HepG2 (cell line): Measurements from ENCODE around the gene GPSM1. TPM values are rescaled to one million over a fixed set of nuclear protein-coding genes. Genes with fewer than 3 reads are reported as not detected.

ENCODE experiments used
- CBFB ChIP-seq: sonication (generic); formaldehyde crosslinking; IDR thresholded peaks from 2 replicates; pipeline ENCODE4 v1.4.0; 2020; ENCODE audit warnings: missing genetic modification reagents
- GATAD2A ChIP-seq: IDR thresholded peaks from 2 replicates; pipeline ENCODE4 v1.6.1; 2016
- HNF4A ChIP-seq: sonication (generic); formaldehyde crosslinking; IDR thresholded peaks from 2 replicates; pipeline ENCODE4 v1.4.0; 2020; ENCODE audit warnings: missing genetic modification reagents
- HNRNPK ChIP-seq: fragments of 200-400 bp; formaldehyde crosslinking; IDR thresholded peaks from 2 replicates; pipeline ENCODE4 v1.6.1; 2018; ENCODE audit warnings: low read length, low read depth, moderate library complexity, mild to moderate bottlenecking; ENCODE audit not compliant: poor library complexity, severe bottlenecking
- KLF12 ChIP-seq: sonication (generic); formaldehyde crosslinking; IDR thresholded peaks from 2 replicates; pipeline ENCODE4 v1.4.0; 2020; ENCODE audit warnings: missing genetic modification reagents, borderline replicate concordance
- NFYB ChIP-seq: sonication (generic); formaldehyde crosslinking; IDR thresholded peaks from 2 replicates; pipeline ENCODE4 v1.4.0; 2020; ENCODE audit warnings: missing genetic modification reagents
- POLR2AphosphoS5 ChIP-seq: IDR thresholded peaks from 2 replicates; pipeline ENCODE4 v1.6.1; 2012; ENCODE audit warnings: low read depth, low read length
- RFXAP ChIP-seq: sonication (generic); formaldehyde crosslinking; IDR thresholded peaks from 2 replicates; pipeline ENCODE4 v1.4.0; 2020; ENCODE audit warnings: missing genetic modification reagents, borderline replicate concordance
- RORA ChIP-seq: sonication (generic); formaldehyde crosslinking; IDR thresholded peaks from 2 replicates; pipeline ENCODE4 v1.5.0; 2020; ENCODE audit warnings: mild to moderate bottlenecking, missing genetic modification reagents, moderate library complexity
- SOX13 ChIP-seq, 3 experiments: fragments of 450-650 bp in 1 of 3; sonication (generic) in 1 of 3; formaldehyde crosslinking in 1 of 3; IDR thresholded peaks in 2 of 3; conservative IDR thresholded peaks in 1 of 3; 2 replicates each; pipeline versions ENCODE4 v1.5.0 to v1.6.1; 2016 to 2020; ENCODE audit warnings: antibody characterized with exemption in 1 of 3, mild to moderate bottlenecking in 1 of 3, missing compliant biosample characterization in 1 of 3, missing genetic modification reagents in 1 of 3, moderate library complexity in 1 of 3
- TBP ChIP-seq: sonication (generic); formaldehyde crosslinking; IDR thresholded peaks from 2 replicates; pipeline ENCODE4 v1.5.0; 2020; ENCODE audit warnings: missing genetic modification reagents
- ZEB1 ChIP-seq: IDR thresholded peaks from 2 replicates; pipeline ENCODE4 v1.6.1; 2012; ENCODE audit warnings: mild to moderate bottlenecking, low read depth, inconsistent platforms; ENCODE audit not compliant: insufficient replicate concordance
- ZFP36L1 ChIP-seq: sonication (generic); formaldehyde crosslinking; IDR thresholded peaks from 2 replicates; pipeline ENCODE4 v1.8.0; 2022; ENCODE audit warnings: mild to moderate bottlenecking, missing genetic modification reagents, moderate library complexity
- ZFY ChIP-seq: sonication (generic); formaldehyde crosslinking; IDR thresholded peaks from 2 replicates; pipeline ENCODE4 v1.4.0; 2020; ENCODE audit warnings: missing genetic modification reagents
- ZNF253 ChIP-seq: sonication (generic); formaldehyde crosslinking; IDR thresholded peaks from 2 replicates; pipeline ENCODE4 v1.8.0; 2022; ENCODE audit warnings: mild to moderate bottlenecking, missing genetic modification reagents, borderline replicate concordance
- ZNF670 ChIP-seq: sonication (generic); formaldehyde crosslinking; IDR thresholded peaks from 2 replicates; pipeline ENCODE4 v1.8.0; 2022; ENCODE audit warnings: mild to moderate bottlenecking, missing genetic modification reagents, borderline replicate concordance
- ZNF878 ChIP-seq: sonication (generic); formaldehyde crosslinking; IDR thresholded peaks from 2 replicates; pipeline ENCODE4 v1.8.1; 2023; ENCODE audit warnings: mild to moderate bottlenecking, missing genetic modification reagents, moderate library complexity
- ZNF883 ChIP-seq: sonication (generic); formaldehyde crosslinking; IDR thresholded peaks from 2 replicates; pipeline ENCODE4 v1.5.1; 2020; ENCODE audit warnings: mild to moderate bottlenecking, missing genetic modification reagents; ENCODE audit errors: not compliant biosample characterization
- polyA plus RNA-seq, 8 experiments: library from polyadenylated mRNA; depleted of rRNA in 3 of 8; stranded (reverse) in 7 of 8; unstranded in 1 of 8; fragments of >200 nt; fragmentation: Illumina TruSeq in 4 of 8; extraction: Trizol in 4 of 8; gene quantifications; 2 replicates each; pipeline versions ENCODE4 v1.2.1 to v1.2.3, GENCODE V29; 2011 to 2016; ENCODE audit warnings: low read depth in 4 of 8, missing spikeins in 1 of 8, mixed read lengths in 1 of 8; ENCODE audit not compliant: insufficient read depth in 1 of 8
- total RNA-seq, 5 experiments: library from RNA; depleted of rRNA; stranded (reverse); fragments of >200 nt; fragmentation: Illumina TruSeq; extraction: Trizol; gene quantifications; 2 replicates each; pipeline ENCODE4 v1.2.3, GENCODE V29; 2016; ENCODE audit warnings: low read depth in 1 of 5
- TF ChIP-seq, protein P1 (sequence below): sonication (generic); formaldehyde crosslinking; IDR thresholded peaks from one replicate; pipeline ENCODE4 v1.5.1; 2020; ENCODE audit warnings: mild to moderate bottlenecking, missing genetic modification reagents; ENCODE audit errors: not compliant biosample characterization
- TF ChIP-seq, protein P2 (sequence below): sonication (generic); formaldehyde crosslinking; IDR thresholded peaks from 2 replicates; pipeline ENCODE4 v1.4.0; 2020; ENCODE audit warnings: missing genetic modification reagents

GPSM1 gene
- total and polyA plus RNA-seq, 2 of the 13 experiments (the other 11 are each of a cell fraction or from before 2014, with no cell fraction given) = 1.0 to 2.4 TPM

DNA sequence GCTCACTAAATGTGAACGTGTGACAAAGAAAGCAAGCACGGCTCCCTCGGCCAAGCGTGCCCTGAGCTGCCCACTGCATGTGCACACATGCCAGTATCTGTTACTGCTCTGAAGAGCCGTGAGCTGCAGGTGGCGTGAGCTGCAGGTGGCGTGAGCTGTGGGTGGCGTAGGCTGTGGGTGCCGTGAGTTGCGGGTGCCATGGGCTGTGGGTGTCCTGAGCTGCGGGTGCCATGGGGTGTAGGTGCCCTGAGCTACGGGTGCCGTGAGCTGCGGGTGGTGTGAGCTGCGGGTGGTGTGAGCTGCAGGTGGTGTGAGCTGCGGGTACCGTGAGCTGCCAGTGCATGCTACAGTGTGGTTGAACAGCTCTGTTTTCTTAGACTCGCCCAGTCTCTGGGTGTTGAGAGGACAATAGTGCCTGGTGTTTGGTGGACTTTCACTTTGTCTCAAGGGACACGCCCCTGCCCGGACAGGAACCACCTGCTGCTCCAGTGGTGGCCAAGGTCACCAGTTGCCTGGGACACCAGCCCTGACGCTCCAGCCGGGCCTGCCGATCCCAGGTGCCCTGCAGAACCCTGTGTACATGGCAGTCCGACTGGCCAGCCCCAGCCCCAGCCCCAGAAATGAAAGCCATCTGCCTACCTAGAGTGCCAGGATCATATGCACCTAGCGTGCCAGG, 30.2 kb upstream of the GPSM1 start (continued):
- TF ChIP-seq RFXAP (peak; percentile 50; the same call in 1 of the 2 replicates), ZNF878 (no peak), POLR2AphosphoS5 (no peak), RORA (CRISPR knock-in tag) (no peak), ZEB1 (no peak), ZNF883 (CRISPR knock-in tag) (no peak), ZNF253 (no peak), HNRNPK (no peak), ZFY (CRISPR knock-in tag) (0 out of 2 replicates have a peak, but pooled peaks have one; percentile 27), HNF4A (CRISPR knock-in tag) (peak; percentile 46; the same call in 1 of the 2 replicates), GATAD2A (CRISPR knock-in tag) (peak; percentile 24; the same call in 1 of the 2 replicates), NFYB (CRISPR knock-in tag) (no peak), TBP (CRISPR knock-in tag) (no peak), SOX13 (IDR thresholded peaks at IDR 0.05) (peak; percentile 33; the same call in 1 of the 2 replicates), SOX13 (CRISPR knock-in tag; conservative IDR thresholded peaks at IDR 0.05 in 1 of 2, IDR thresholded peaks at IDR 0.05 in 1 of 2) (peak in 1 of 2 experiments; percentile 94; a peak in 2 of 4 replicates), KLF12 (0 out of 2 replicates have a peak, but pooled peaks have one; percentile 34), ZFP36L1 (CRISPR knock-in tag) (no peak), CBFB (CRISPR knock-in tag) (0 out of 2 replicates have a peak, but pooled peaks have one; percentile 18), ZNF670 (CRISPR knock-in tag) (no peak)
- TF ChIP-seq, protein P1, sequence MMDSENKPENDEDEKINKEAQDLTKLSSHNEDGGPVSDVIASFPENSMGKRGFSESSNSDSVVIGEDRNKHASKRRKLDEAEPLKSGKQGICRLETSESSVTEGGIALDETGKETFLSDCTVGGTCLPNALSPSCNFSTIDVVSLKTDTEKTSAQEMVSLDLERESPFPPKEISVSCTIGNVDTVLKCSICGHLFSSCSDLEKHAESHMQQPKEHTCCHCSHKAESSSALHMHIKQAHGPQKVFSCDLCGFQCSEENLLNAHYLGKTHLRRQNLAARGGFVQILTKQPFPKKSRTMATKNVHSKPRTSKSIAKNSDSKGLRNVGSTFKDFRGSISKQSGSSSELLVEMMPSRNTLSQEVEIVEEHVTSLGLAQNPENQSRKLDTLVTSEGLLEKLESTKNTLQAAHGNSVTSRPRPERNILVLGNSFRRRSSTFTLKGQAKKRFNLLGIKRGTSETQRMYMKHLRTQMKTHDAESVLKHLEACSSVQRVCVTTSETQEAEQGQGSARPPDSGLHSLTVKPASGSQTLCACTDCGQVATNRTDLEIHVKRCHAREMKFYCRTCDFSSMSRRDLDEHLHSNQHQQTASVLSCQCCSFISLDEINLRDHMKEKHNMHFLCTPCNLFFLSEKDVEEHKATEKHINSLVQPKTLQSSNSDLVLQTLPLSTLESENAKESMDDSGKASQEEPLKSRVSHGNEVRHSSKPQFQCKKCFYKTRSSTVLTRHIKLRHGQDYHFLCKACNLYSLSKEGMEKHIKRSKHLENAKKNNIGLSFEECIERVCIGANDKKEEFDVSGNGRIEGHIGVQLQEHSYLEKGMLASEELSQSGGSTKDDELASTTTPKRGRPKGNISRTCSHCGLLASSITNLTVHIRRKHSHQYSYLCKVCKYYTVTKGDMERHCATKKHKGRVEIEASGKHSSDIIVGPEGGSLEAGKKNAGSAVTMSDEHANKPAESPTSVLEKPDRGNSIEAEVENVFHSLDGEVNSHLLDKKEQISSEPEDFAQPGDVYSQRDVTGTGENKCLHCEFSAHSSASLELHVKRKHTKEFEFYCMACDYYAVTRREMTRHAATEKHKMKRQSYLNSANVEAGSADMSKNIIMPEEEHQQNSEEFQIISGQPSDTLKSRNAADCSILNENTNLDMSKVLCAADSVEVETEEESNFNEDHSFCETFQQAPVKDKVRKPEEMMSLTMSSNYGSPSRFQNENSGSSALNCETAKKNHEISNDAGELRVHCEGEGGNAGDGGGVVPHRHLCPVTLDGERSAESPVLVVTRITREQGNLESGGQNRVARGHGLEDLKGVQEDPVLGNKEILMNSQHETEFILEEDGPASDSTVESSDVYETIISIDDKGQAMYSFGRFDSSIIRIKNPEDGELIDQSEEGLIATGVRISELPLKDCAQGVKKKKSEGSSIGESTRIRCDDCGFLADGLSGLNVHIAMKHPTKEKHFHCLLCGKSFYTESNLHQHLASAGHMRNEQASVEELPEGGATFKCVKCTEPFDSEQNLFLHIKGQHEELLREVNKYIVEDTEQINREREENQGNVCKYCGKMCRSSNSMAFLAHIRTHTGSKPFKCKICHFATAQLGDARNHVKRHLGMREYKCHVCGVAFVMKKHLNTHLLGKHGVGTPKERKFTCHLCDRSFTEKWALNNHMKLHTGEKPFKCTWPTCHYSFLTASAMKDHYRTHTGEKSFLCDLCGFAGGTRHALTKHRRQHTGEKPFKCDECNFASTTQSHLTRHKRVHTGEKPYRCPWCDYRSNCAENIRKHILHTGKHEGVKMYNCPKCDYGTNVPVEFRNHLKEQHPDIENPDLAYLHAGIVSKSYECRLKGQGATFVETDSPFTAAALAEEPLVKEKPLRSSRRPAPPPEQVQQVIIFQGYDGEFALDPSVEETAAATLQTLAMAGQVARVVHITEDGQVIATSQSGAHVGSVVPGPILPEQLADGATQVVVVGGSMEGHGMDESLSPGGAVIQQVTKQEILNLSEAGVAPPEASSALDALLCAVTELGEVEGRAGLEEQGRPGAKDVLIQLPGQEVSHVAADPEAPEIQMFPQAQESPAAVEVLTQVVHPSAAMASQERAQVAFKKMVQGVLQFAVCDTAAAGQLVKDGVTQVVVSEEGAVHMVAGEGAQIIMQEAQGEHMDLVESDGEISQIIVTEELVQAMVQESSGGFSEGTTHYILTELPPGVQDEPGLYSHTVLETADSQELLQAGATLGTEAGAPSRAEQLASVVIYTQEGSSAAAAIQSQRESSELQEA (CRISPR knock-in tag) = no peak
- TF ChIP-seq, protein P2, sequence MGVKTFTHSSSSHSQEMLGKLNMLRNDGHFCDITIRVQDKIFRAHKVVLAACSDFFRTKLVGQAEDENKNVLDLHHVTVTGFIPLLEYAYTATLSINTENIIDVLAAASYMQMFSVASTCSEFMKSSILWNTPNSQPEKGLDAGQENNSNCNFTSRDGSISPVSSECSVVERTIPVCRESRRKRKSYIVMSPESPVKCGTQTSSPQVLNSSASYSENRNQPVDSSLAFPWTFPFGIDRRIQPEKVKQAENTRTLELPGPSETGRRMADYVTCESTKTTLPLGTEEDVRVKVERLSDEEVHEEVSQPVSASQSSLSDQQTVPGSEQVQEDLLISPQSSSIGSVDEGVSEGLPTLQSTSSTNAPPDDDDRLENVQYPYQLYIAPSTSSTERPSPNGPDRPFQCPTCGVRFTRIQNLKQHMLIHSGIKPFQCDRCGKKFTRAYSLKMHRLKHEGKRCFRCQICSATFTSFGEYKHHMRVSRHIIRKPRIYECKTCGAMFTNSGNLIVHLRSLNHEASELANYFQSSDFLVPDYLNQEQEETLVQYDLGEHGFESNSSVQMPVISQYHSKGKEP (CRISPR knock-in tag) = no peak
